Measurements from ENCODE around the gene CMSS1. TPM values are rescaled to one million over a fixed set of nuclear protein-coding genes. Genes with fewer than 3 reads are reported as not detected.

CMSS1 gene
- total RNA-seq, 1 donor from 2014 or later = 41.1 TPM

GRCh38 chr3:99875581-99875928 is 57.9 kb downstream of the CMSS1 start:
- no peak for TF ChIP-seq CTCF (IDR thresholded peaks at IDR 0.05)
- intact Hi-C loops (cut with micrococcal nuclease) = no loop called here
- POLR2A ChIA-PET = interaction anchor here (1.0 to 1.5 kb wide), 3 partner anchors 58 to 385 kb away, joined by 3 to 4 read pairs (median 4); partner anchors contain the start of genes CMSS1 and TBC1D23
- H3K4me1 Mint-ChIP-seq = peaks cover 26% of the 10 kb centered on the region
- ATAC-seq (ENCODE audit: low read depth) (no peak), DNase-seq (no peak)
- H3K27ac Mint-ChIP-seq = peak overlapping the region; percentile 4
- peak overlapping the region; percentile 81 for H3K4me3 Mint-ChIP-seq
- no peaks in the 10 kb centered on the region for H3K36me3 Mint-ChIP-seq (ENCODE audit: low read depth)
- CTCF ChIA-PET = interaction anchor here (0.9 to 1.6 kb wide), 5 partner anchors 34 to 385 kb away, joined by 3 to 7 read pairs (median 4); partner anchors contain the start of gene TBC1D23
- no peaks in the 10 kb centered on the region for H3K9me3 Mint-ChIP-seq
- H3K27me3 Mint-ChIP-seq = no peaks in the 10 kb centered on the region

- H3K4me3 Mint-ChIP-seq = peak overlapping the region; percentile 81
- ATAC-seq (ENCODE audit: low read depth) = peak; percentile 98
- CTCF ChIA-PET = interaction anchor here (0.9 to 1.6 kb wide), 4 partner anchors 35 to 384 kb away, joined by 3 to 5 read pairs (median 4); partner anchors contain the start of gene TBC1D23
Measured at GRCh38 chr3:99875929-99876841, 58.5 kb downstream of the CMSS1 start.

GRCh38 chr3:99877031-99877579 is 59.4 kb downstream of the CMSS1 start:
- Mint-ChIP-seq H3K4me1 (peaks cover 26% of the 10 kb centered on the region), H3K27ac (no peak overlapping the region), H3K36me3 (ENCODE audit: low read depth) (no peaks in the 10 kb centered on the region), H3K27me3 (no peaks in the 10 kb centered on the region), H3K9me3 (no peaks in the 10 kb centered on the region), H3K4me3 (peak overlapping the region; percentile 81)
- DNase-seq (no peak), ATAC-seq (ENCODE audit: low read depth) (no peak)
- ChIA-PET CTCF (no interaction called here), POLR2A (interaction anchor here (1.5 kb wide), 1 partner anchor 171 kb away, joined by 4 read pairs; no protein-coding TSS in a partner anchor)
- intact Hi-C loops (cut with micrococcal nuclease) = no loop called here
- no peak for TF ChIP-seq CTCF (IDR thresholded peaks at IDR 0.05)

More at GRCh38 chr3:99875929-99876841, 58.5 kb downstream of the CMSS1 start:
- POLR2A ChIA-PET = interaction anchor here (0.9 to 1.5 kb wide), 4 partner anchors 59 to 385 kb away, joined by 3 to 4 read pairs (median 4); partner anchors contain the start of genes CMSS1 and TBC1D23
- Mint-ChIP-seq H3K27me3 (no peaks in the 10 kb centered on the region), H3K9me3 (no peaks in the 10 kb centered on the region), H3K36me3 (ENCODE audit: low read depth) (no peaks in the 10 kb centered on the region), H3K4me1 (peaks cover 26% of the 10 kb centered on the region), H3K27ac (peak overlapping the region; percentile 39)
- DNase-seq = peak; percentile 69
- no peak for TF ChIP-seq CTCF (IDR thresholded peaks at IDR 0.05)
- intact Hi-C loops (cut with micrococcal nuclease) = loop anchor here (1.0 kb wide), 5 partner anchors 59 to 378 kb away; partner anchors contain the start of gene CMSS1

GRCh38 chr3:99878005-99878404 is 60.3 kb downstream of the CMSS1 start:
- Mint-ChIP-seq H3K4me3 (no peak overlapping the region), H3K27ac (peak overlapping the region; percentile 2), H3K9me3 (no peaks in the 10 kb centered on the region), H3K4me1 (peaks cover 26% of the 10 kb centered on the region), H3K36me3 (ENCODE audit: low read depth) (no peaks in the 10 kb centered on the region), H3K27me3 (no peaks in the 10 kb centered on the region)
- DNase-seq = no peak
- ATAC-seq (ENCODE audit: low read depth) = no peak
- no peak for TF ChIP-seq CTCF (IDR thresholded peaks at IDR 0.05)
- POLR2A ChIA-PET = no interaction called here
- CTCF ChIA-PET = no interaction called here
- intact Hi-C loops (cut with micrococcal nuclease) = no loop called here

- peaks cover 26% of the 10 kb centered on the region for H3K4me1 Mint-ChIP-seq
- no peaks in the 10 kb centered on the region for H3K27me3 Mint-ChIP-seq
- ATAC-seq (ENCODE audit: low read depth) (no peak), DNase-seq (no peak)
- CTCF ChIA-PET = no interaction called here
- no peaks in the 10 kb centered on the region for H3K9me3 Mint-ChIP-seq
- intact Hi-C loops (cut with micrococcal nuclease) = no loop called here
- peak overlapping the region; percentile 14 for H3K27ac Mint-ChIP-seq
- no peak overlapping the region for H3K4me3 Mint-ChIP-seq
- no peaks in the 10 kb centered on the region for H3K36me3 Mint-ChIP-seq (ENCODE audit: low read depth)
- POLR2A ChIA-PET = no interaction called here
- no peak for TF ChIP-seq CTCF (IDR thresholded peaks at IDR 0.05)
Measured at GRCh38 chr3:99879275-99879674, 61.6 kb downstream of the CMSS1 start.

All from activated B cell treated with CpG ODN at 0.5 μM for 24 hours (primary cell).